Ramos (cell line): Measurements from ENCODE around the gene LEPR.

Experiments
- in situ Hi-C: fragments of 300-500 bp; cut with MboI; formaldehyde crosslinking; loops from one replicate; pipeline ENCODE4 v1.14.3; 2022; ENCODE audit warnings: low sequenced_read_pairs; ENCODE audit not compliant: unreplicated experiment

The LEPR gene

DNA sequence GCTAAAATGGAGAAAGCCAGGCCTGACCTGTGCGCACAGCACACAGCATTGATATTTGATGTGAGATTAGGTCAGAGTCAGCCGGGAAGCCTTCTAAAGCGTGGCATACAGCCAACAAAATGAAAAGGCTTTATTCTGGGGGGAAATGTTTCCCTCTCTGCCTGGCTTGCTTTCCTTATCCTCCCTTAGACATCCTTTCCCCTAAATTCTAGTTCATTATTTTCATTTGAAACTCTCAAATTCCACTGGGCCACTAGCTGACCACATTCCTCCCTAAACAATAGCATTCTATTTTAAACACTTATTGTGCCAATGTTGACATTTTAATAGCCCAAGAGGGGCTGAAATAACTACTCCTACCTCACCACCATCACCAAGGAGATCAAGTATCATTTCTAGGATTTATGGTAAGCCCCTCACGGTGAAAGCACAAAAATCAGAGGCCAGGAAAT is 49.4 kb downstream of the LEPR start:
- in situ Hi-C loops, result loop anchor here (10.0 kb wide), 1 partner anchor 235 kb away; no protein-coding TSS in a partner anchor
